Neural progenitor cell (in vitro differentiated cells): ENCODE results near the gene RAB8B. TPM values are rescaled to one million over a fixed set of nuclear protein-coding genes. Genes with fewer than 3 reads are reported as not detected.
A peak's percentile ranks its signal among the peaks of the same experiment; 100 is the strongest.

Source experiments
- DNase-seq: peaks from one replicate; pipeline ENCODE4 v3.0.0-alpha.2; 2016; ENCODE audit warnings: low spot score
- H2AFZ ChIP-seq: fragments of 200-600 bp; sonication (generic); replicated peaks from 2 replicates; pipeline ENCODE4 v1.6.1; 2016; ENCODE audit warnings: antibody characterized with exemption
- H3F3A ChIP-seq: fragments of 200-600 bp; sonication (generic); 2 replicates; pipeline ENCODE4 v1.6.1; 2016; ENCODE audit warnings: antibody characterized with exemption, low read depth
- H3K27ac ChIP-seq: fragments of 200-600 bp; sonication (generic); 2 replicates; pipeline ENCODE4 v1.5.1; 2016; ENCODE audit warnings: mild to moderate bottlenecking
- H3K27me3 ChIP-seq: fragments of 200-600 bp; sonication (generic); 2 replicates; pipeline ENCODE4 v1.6.1; 2016; ENCODE audit warnings: mild to moderate bottlenecking, moderate library complexity
- H3K36me3 ChIP-seq: fragments of 200-600 bp; sonication (generic); 2 replicates; pipeline ENCODE4 v1.5.1; 2016
- H3K4me1 ChIP-seq: fragments of 200-600 bp; sonication (generic); 2 replicates; pipeline ENCODE4 v1.6.1; 2016; ENCODE audit warnings: mixed run types
- H3K4me2 ChIP-seq: fragments of 200-600 bp; sonication (generic); 2 replicates; pipeline ENCODE4 v1.6.1; 2016
- H3K4me3 ChIP-seq: fragments of 200-600 bp; sonication (generic); 2 replicates; pipeline ENCODE4 v1.5.1; 2016
- H3K79me2 ChIP-seq: fragments of 200-600 bp; sonication (generic); 2 replicates; pipeline ENCODE4 v1.6.1; 2016; ENCODE audit warnings: low read depth
- H3K9ac ChIP-seq: fragments of 200-600 bp; sonication (generic); 2 replicates; pipeline ENCODE4 v1.6.1; 2016
- H3K9me3 ChIP-seq: fragments of 200-600 bp; sonication (generic); 2 replicates; pipeline ENCODE4 v1.5.1; 2016; ENCODE audit warnings: low read depth
- H4K20me1 ChIP-seq: fragments of 200-600 bp; sonication (generic); 2 replicates; pipeline ENCODE4 v1.6.1; 2016; ENCODE audit warnings: low read depth
- H3K27ac Mint-ChIP-seq: 3 replicates; pipeline ENCODE4 v1.8.0; 2021; ENCODE audit warnings: mixed read lengths
- H3K27me3 Mint-ChIP-seq: 2 replicates; pipeline ENCODE4 v1.8.0; 2022; ENCODE audit warnings: low read depth, mild to moderate bottlenecking, inconsistent platforms, moderate library complexity, mixed read lengths; ENCODE audit not compliant: insufficient read depth
- H3K36me3 Mint-ChIP-seq: 3 replicates; pipeline ENCODE4 v1.8.0; 2021; ENCODE audit warnings: mixed read lengths
- H3K4me1 Mint-ChIP-seq: 3 replicates; pipeline ENCODE4 v1.8.0; 2021; ENCODE audit warnings: mixed read lengths
- H3K4me3 Mint-ChIP-seq: 3 replicates; pipeline ENCODE4 v1.8.0; 2021; ENCODE audit warnings: mild to moderate bottlenecking, moderate library complexity, mixed read lengths
- H3K9me3 Mint-ChIP-seq: 3 replicates; pipeline ENCODE4 v1.8.0; 2020; ENCODE audit warnings: mixed read lengths
- EZH2 ChIP-seq: fragments of 200-600 bp; sonication (generic); IDR thresholded peaks from 2 replicates; pipeline ENCODE4 v1.6.1; 2017; ENCODE audit warnings: antibody characterized with exemption, mild to moderate bottlenecking, moderate library complexity
- EZH2phosphoT487 ChIP-seq: fragments of 200-600 bp; sonication (generic); IDR thresholded peaks from 2 replicates; pipeline ENCODE4 v1.6.1; 2017; ENCODE audit warnings: antibody characterized with exemption
- total RNA-seq: library from RNA; depleted of rRNA; stranded (reverse); fragments of >200 nt; gene quantifications from 2 replicates; pipeline ENCODE4 v1.2.3, GENCODE V29; 2015; ENCODE audit warnings: low replicate concordance
- TF ChIP-seq, protein P1 (sequence below): fragments of 200-600 bp; sonication (generic); IDR thresholded peaks from 2 replicates; pipeline ENCODE4 v1.5.1; 2017; ENCODE audit warnings: antibody characterized with exemption, mild to moderate bottlenecking

The RAB8B gene
- total RNA-seq, 1 donor from 2014 or later: 107 TPM

- no peak overlapping the region for H3K9ac ChIP-seq
- peaks cover 16% of the 10 kb centered on the region for H4K20me1 ChIP-seq
- H3K9me3 ChIP-seq: no peaks in the 10 kb centered on the region
- no peak overlapping the region for H3K4me3 ChIP-seq
- peaks cover 7% of the 10 kb centered on the region for H3K36me3 Mint-ChIP-seq
- H3K4me1 ChIP-seq: peaks cover 18% of the 10 kb centered on the region
- no peak overlapping the region for H2AFZ ChIP-seq
- peaks cover 15% of the 10 kb centered on the region for H3F3A ChIP-seq
- no peak for DNase-seq
- H3K4me2 ChIP-seq: no peak overlapping the region
- no peak for TF ChIP-seq EZH2phosphoT487
- TF ChIP-seq, protein P1, sequence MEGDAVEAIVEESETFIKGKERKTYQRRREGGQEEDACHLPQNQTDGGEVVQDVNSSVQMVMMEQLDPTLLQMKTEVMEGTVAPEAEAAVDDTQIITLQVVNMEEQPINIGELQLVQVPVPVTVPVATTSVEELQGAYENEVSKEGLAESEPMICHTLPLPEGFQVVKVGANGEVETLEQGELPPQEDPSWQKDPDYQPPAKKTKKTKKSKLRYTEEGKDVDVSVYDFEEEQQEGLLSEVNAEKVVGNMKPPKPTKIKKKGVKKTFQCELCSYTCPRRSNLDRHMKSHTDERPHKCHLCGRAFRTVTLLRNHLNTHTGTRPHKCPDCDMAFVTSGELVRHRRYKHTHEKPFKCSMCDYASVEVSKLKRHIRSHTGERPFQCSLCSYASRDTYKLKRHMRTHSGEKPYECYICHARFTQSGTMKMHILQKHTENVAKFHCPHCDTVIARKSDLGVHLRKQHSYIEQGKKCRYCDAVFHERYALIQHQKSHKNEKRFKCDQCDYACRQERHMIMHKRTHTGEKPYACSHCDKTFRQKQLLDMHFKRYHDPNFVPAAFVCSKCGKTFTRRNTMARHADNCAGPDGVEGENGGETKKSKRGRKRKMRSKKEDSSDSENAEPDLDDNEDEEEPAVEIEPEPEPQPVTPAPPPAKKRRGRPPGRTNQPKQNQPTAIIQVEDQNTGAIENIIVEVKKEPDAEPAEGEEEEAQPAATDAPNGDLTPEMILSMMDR: no peak
- TF ChIP-seq EZH2: no peak
- H3K27me3 Mint-ChIP-seq: peaks cover 4% of the 10 kb centered on the region
- peak overlapping the region; percentile 8 for H3K27ac Mint-ChIP-seq
- peaks cover 93% of the 10 kb centered on the region for H3K79me2 ChIP-seq
- no peaks in the 10 kb centered on the region for H3K27me3 ChIP-seq
- H3K4me1 Mint-ChIP-seq: peaks cover 25% of the 10 kb centered on the region
- H3K27ac ChIP-seq: no peak overlapping the region
- H3K36me3 ChIP-seq: no peaks in the 10 kb centered on the region
- H3K9me3 Mint-ChIP-seq: no peaks in the 10 kb centered on the region
- no peak overlapping the region for H3K4me3 Mint-ChIP-seq
Observed at GRCh38 chr15:63212050-63213004, 22.9 kb downstream of the RAB8B start.

GRCh38 chr15:63218100-63218808 lies 28.8 kb downstream of the RAB8B start:
- H3K4me2 ChIP-seq: no peak overlapping the region
- H3K27ac Mint-ChIP-seq: no peak overlapping the region

DNA sequence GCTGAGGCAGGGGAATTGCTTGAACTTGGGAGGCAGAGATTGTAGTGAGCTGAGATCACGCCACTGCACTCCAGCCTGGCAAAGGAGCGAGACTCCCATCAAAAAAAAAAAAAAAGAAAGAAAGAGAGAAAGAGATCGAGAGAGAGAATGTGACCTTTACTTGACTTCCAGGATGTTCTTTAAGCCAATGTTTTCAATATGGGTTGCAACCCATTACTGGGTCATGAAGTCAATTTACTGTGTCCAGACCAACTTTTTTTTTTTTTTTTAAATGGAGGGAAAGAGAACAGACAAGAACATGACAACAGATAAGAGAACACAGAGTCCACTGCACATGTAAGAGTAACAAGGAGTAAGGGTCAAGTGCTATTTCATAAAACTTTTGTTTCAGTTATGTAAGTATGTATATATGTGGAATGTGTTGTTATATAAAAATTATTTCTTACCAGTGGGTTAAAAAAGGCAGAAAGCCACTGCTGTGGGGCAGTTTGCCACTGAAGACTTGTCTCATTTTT lies 29.8 kb downstream of the RAB8B start:
- Histone ChIP-seq H3K79me2 (peaks cover 77% of the 10 kb centered on the region), H3K4me1 (peaks cover 10% of the 10 kb centered on the region), H3K9ac (no peak overlapping the region), H3K36me3 (no peaks in the 10 kb centered on the region), H3K4me2 (no peak overlapping the region), H3F3A (no peaks in the 10 kb centered on the region), H3K27me3 (no peaks in the 10 kb centered on the region), H3K4me3 (no peak overlapping the region), H3K27ac (no peak overlapping the region), H2AFZ (no peak overlapping the region), H3K9me3 (no peaks in the 10 kb centered on the region), H4K20me1 (peaks cover 4% of the 10 kb centered on the region)
- DNase-seq: no peak
- Mint-ChIP-seq H3K4me1 (no peaks in the 10 kb centered on the region), H3K4me3 (no peak overlapping the region), H3K27ac (no peak overlapping the region), H3K27me3 (no peaks in the 10 kb centered on the region), H3K9me3 (no peaks in the 10 kb centered on the region), H3K36me3 (peaks cover 5% of the 10 kb centered on the region)
- TF ChIP-seq EZH2: no peak
- TF ChIP-seq, protein P1: no peak

More at GRCh38 chr15:63218100-63218808, 28.8 kb downstream of the RAB8B start:
- no peaks in the 10 kb centered on the region for H3F3A ChIP-seq
- H2AFZ ChIP-seq: no peak overlapping the region
- H3K4me3 ChIP-seq: no peak overlapping the region
- peaks cover 10% of the 10 kb centered on the region for H3K4me1 ChIP-seq
- no peak overlapping the region for H3K4me3 Mint-ChIP-seq
- no peak overlapping the region for H3K9ac ChIP-seq
- TF ChIP-seq, protein P1: no peak
- no peak for TF ChIP-seq EZH2phosphoT487
- peaks cover 87% of the 10 kb centered on the region for H3K79me2 ChIP-seq
- H3K36me3 ChIP-seq: no peaks in the 10 kb centered on the region
- no peaks in the 10 kb centered on the region for H3K27me3 Mint-ChIP-seq
- H3K36me3 Mint-ChIP-seq: peaks cover 5% of the 10 kb centered on the region
- no peaks in the 10 kb centered on the region for H3K9me3 Mint-ChIP-seq
- peaks cover 4% of the 10 kb centered on the region for H4K20me1 ChIP-seq
- H3K27ac ChIP-seq: no peak overlapping the region
- DNase-seq: no peak
- no peaks in the 10 kb centered on the region for H3K9me3 ChIP-seq
- no peaks in the 10 kb centered on the region for H3K4me1 Mint-ChIP-seq
- H3K27me3 ChIP-seq: no peaks in the 10 kb centered on the region
